ENCODE results near the gene CLDN14. TPM values are rescaled to one million over a fixed set of nuclear protein-coding genes. Genes with fewer than 3 reads are reported as not detected.

CLDN14 gene
- total RNA-seq, 1 experiment from 2014 or later = not detected

GRCh38 chr21:36506482-36506881 is 26.6 kb upstream of the CLDN14 start:
- WGBS (ENCODE audit: extremely low coverage, insufficient read length, low lambda C conversion rate) = no CpG with 5 or more reads among the region's 9 CpGs
- Histone ChIP-seq H3K9me3 (ENCODE audit: control insufficient read depth, low read depth, low read length) (no peaks in the 10 kb centered on the region), H2BK20ac (ENCODE audit: low read depth, low read length, poor library complexity, severe bottlenecking) (no peak overlapping the region), H3T11ph (ENCODE audit: low read length) (no peak overlapping the region), H4K5ac (ENCODE audit: insufficient read length, low read depth, low read length) (no peak overlapping the region), H3K4me1 (ENCODE audit: insufficient read depth, low read length) (no peaks in the 10 kb centered on the region), H2AFZ (ENCODE audit: low read length) (no peak overlapping the region), H2BK5ac (ENCODE audit: insufficient read length, low read length) (no peak overlapping the region), H3K27ac (ENCODE audit: insufficient read length, low read depth, low read length) (no peak overlapping the region), H3K14ac (ENCODE audit: insufficient read depth, low read length) (no peak overlapping the region), H3K23ac (ENCODE audit: insufficient read length, low read depth, low read length) (no peak overlapping the region), H2BK120ac (ENCODE audit: low read depth, low read length, poor library complexity, severe bottlenecking) (no peak overlapping the region), H3K9ac (ENCODE audit: extremely low read depth, insufficient read length, low read length) (no peak overlapping the region), H4K20me1 (ENCODE audit: control insufficient read depth, insufficient read depth, insufficient read length) (no peaks in the 10 kb centered on the region), H3K79me2 (ENCODE audit: insufficient read depth, low read length) (no peaks in the 10 kb centered on the region), H3K4ac (ENCODE audit: low read depth, low read length) (no peak overlapping the region), H3K79me1 (ENCODE audit: insufficient read depth, low read depth, low read length, poor library complexity, severe bottlenecking) (no peaks in the 10 kb centered on the region), H3K27me3 (ENCODE audit: insufficient read depth, low read length) (no peaks in the 10 kb centered on the region), H2BK12ac (ENCODE audit: insufficient read length, low read depth, low read length) (no peak overlapping the region), H3K23me2 (ENCODE audit: insufficient read length, low read depth, low read length, poor library complexity, severe bottlenecking) (no peaks in the 10 kb centered on the region), H4K8ac (replicated peaks; ENCODE audit: insufficient read length, low read depth, low read length) (no peak overlapping the region), H4K91ac (ENCODE audit: insufficient read length, low read depth, low read length) (no peak overlapping the region), H3K18ac (ENCODE audit: insufficient read length, low read depth, low read length) (no peak overlapping the region), H2BK15ac (ENCODE audit: low read depth, low read length) (no peak overlapping the region), H3K4me2 (ENCODE audit: insufficient read depth, insufficient read length, low read length) (no peak overlapping the region), H3K56ac (ENCODE audit: insufficient read length, low read depth, low read length) (no peak overlapping the region), H2AK5ac (ENCODE audit: insufficient read length, low read length) (no peak overlapping the region)
- Mint-ChIP-seq H3K27me3 (ENCODE audit: low read depth) (peaks cover 3% of the 10 kb centered on the region), H3K27ac (no peak overlapping the region), H3K9me3 (peaks cover 0 to 2% of the 10 kb centered on the region in 2 experiments; a peak in 2 of 5 replicates), H3K4me3 (no peak overlapping the region), H3K36me3 (ENCODE audit: insufficient read depth in 1 of 3, low read depth in 3 of 3) (no peaks in the 10 kb centered on the region; a peak in 1 of 7 replicates), H3K4me1 (peaks cover 5 to 15% of the 10 kb centered on the region in 2 experiments; a peak in 3 of 4 replicates)
- TF ChIP-seq CTCF (conservative IDR thresholded peaks at IDR 0.05) = no peak
- DNase-seq = no peak

All from H9 (cell line).